HepG2 (cell line): ENCODE measurements around the gene ITGB7. TPM values are rescaled to one million over a fixed set of nuclear protein-coding genes. Genes with fewer than 3 reads are reported as not detected.

Source experiments
- ATF4 ChIP-seq, 2 experiments: fragments of 450-650 bp in 1 of 2; sonication (generic) in 1 of 2; formaldehyde crosslinking; IDR thresholded peaks; 2 replicates each; pipeline versions ENCODE4 v1.5.0 to v1.8.0; 2020 to 2022; ENCODE audit warnings: mild to moderate bottlenecking in 1 of 2, missing genetic modification reagents in 1 of 2
- CCAR2 ChIP-seq: fragments of 200-400 bp; formaldehyde crosslinking; optimal IDR thresholded peaks from 2 replicates; pipeline ENCODE3; 2018; ENCODE audit warnings: low read depth, mild to moderate bottlenecking, low read length, moderate library complexity
- DZIP1 ChIP-seq: sonication (generic); formaldehyde crosslinking; IDR thresholded peaks from 2 replicates; pipeline ENCODE4 v1.5.0; 2020; ENCODE audit warnings: mild to moderate bottlenecking, missing genetic modification reagents
- GLMP ChIP-seq: sonication (generic); formaldehyde crosslinking; IDR thresholded peaks from 2 replicates; pipeline ENCODE4 v1.9.0; 2021; ENCODE audit warnings: missing genetic modification reagents, mild to moderate bottlenecking, borderline replicate concordance
- GPN1 ChIP-seq: sonication (generic); formaldehyde crosslinking; IDR thresholded peaks from 2 replicates; pipeline ENCODE4 v1.5.1; 2020; ENCODE audit warnings: missing genetic modification reagents, borderline replicate concordance
- KAT2B ChIP-seq: fragments of 150-350 bp; IDR thresholded peaks from 2 replicates; pipeline ENCODE4 v1.6.1; 2014; ENCODE audit warnings: low read depth, low read length, borderline replicate concordance
- MTA3 ChIP-seq: sonication (generic); formaldehyde crosslinking; IDR thresholded peaks from 2 replicates; pipeline ENCODE4 v1.4.0; 2020; ENCODE audit warnings: missing genetic modification reagents
- SIN3A ChIP-seq: IDR thresholded peaks from 2 replicates; pipeline ENCODE4 v1.6.1; 2011; ENCODE audit warnings: low read depth, mild to moderate bottlenecking, control low read depth, low read length, borderline replicate concordance
- SMC3 ChIP-seq: IDR thresholded peaks from 2 replicates; pipeline ENCODE4 v1.6.1; 2011; ENCODE audit warnings: low read length, improper control_type of control experiment
- TCF12 ChIP-seq, 2 experiments: fragments of 450-650 bp in 1 of 2; sonication (generic) in 1 of 2; formaldehyde crosslinking in 1 of 2; IDR thresholded peaks; 2 replicates each; pipeline versions ENCODE4 v1.6.1 to v1.8.0; 2017 to 2022; ENCODE audit warnings: antibody characterized with exemption in 1 of 2, mild to moderate bottlenecking in 1 of 2, missing genetic modification reagents in 1 of 2, moderate library complexity in 1 of 2
- THAP11 ChIP-seq: IDR thresholded peaks from 2 replicates; pipeline ENCODE4 v1.6.1; 2016; ENCODE audit warnings: missing biosample characterization, missing genetic modification reagents
- TOPORS ChIP-seq: sonication (generic); formaldehyde crosslinking; IDR thresholded peaks from 2 replicates; pipeline ENCODE4 v1.8.0; 2023; ENCODE audit warnings: mild to moderate bottlenecking, missing genetic modification reagents
- ZBTB7B ChIP-seq: sonication (generic); formaldehyde crosslinking; IDR thresholded peaks from 2 replicates; pipeline ENCODE4 v1.4.0; 2020; ENCODE audit warnings: missing genetic modification reagents
- ZFP82 ChIP-seq: sonication (generic); formaldehyde crosslinking; IDR thresholded peaks from 2 replicates; pipeline ENCODE4 v1.5.1; 2020; ENCODE audit warnings: mild to moderate bottlenecking, missing genetic modification reagents, borderline replicate concordance
- ZFX ChIP-seq: sonication (generic); formaldehyde crosslinking; IDR thresholded peaks from 2 replicates; pipeline ENCODE4 v1.4.0; 2020; ENCODE audit warnings: mild to moderate bottlenecking, low read depth, missing genetic modification reagents, moderate library complexity
- ZFY ChIP-seq: sonication (generic); formaldehyde crosslinking; IDR thresholded peaks from 2 replicates; pipeline ENCODE4 v1.4.0; 2020; ENCODE audit warnings: missing genetic modification reagents
- ZGPAT ChIP-seq: IDR thresholded peaks from 2 replicates; pipeline ENCODE4 v1.6.1; 2016; ENCODE audit warnings: mild to moderate bottlenecking
- ZNF17 ChIP-seq: sonication (generic); formaldehyde crosslinking; IDR thresholded peaks from 2 replicates; pipeline ENCODE4 v1.5.0; 2020; ENCODE audit warnings: mild to moderate bottlenecking, missing genetic modification reagents
- ZNF496 ChIP-seq: sonication (generic); formaldehyde crosslinking; IDR thresholded peaks from 2 replicates; pipeline ENCODE4 v1.8.1; 2023; ENCODE audit warnings: mild to moderate bottlenecking, moderate library complexity, missing genetic modification reagents; ENCODE audit not compliant: insufficient replicate concordance
- ZNF501 ChIP-seq: sonication (generic); formaldehyde crosslinking; IDR thresholded peaks from 2 replicates; pipeline ENCODE4 v1.5.1; 2020; ENCODE audit warnings: mild to moderate bottlenecking, moderate library complexity, missing genetic modification reagents
- ZNF552 ChIP-seq: sonication (generic); formaldehyde crosslinking; IDR thresholded peaks from 2 replicates; pipeline ENCODE4 v1.9.0; 2022; ENCODE audit warnings: missing genetic modification reagents, mild to moderate bottlenecking, borderline replicate concordance
- ZNF557 ChIP-seq: sonication (generic); formaldehyde crosslinking; IDR thresholded peaks from 2 replicates; pipeline ENCODE4 v1.4.0; 2020; ENCODE audit warnings: missing genetic modification reagents
- ZNF563 ChIP-seq: sonication (generic); formaldehyde crosslinking; IDR thresholded peaks from 2 replicates; pipeline ENCODE4 v1.8.0; 2022; ENCODE audit warnings: mild to moderate bottlenecking, moderate library complexity, missing genetic modification reagents
- ZNF703 ChIP-seq: sonication (generic); formaldehyde crosslinking; IDR thresholded peaks from 2 replicates; pipeline ENCODE4 v1.5.1; 2020; ENCODE audit warnings: missing genetic modification reagents, mild to moderate bottlenecking, moderate library complexity, borderline replicate concordance
- ZNF850 ChIP-seq: sonication (generic); formaldehyde crosslinking; conservative IDR thresholded peaks from 2 replicates; pipeline ENCODE4 v1.9.0; 2021; ENCODE audit warnings: mild to moderate bottlenecking, missing genetic modification reagents
- polyA plus RNA-seq, 8 experiments: library from polyadenylated mRNA; depleted of rRNA in 3 of 8; stranded (reverse) in 7 of 8; unstranded in 1 of 8; fragments of >200 nt; fragmentation: Illumina TruSeq in 4 of 8; extraction: Trizol in 4 of 8; gene quantifications; 2 replicates each; pipeline versions ENCODE4 v1.2.1 to v1.2.3, GENCODE V29; 2011 to 2016; ENCODE audit warnings: low read depth in 4 of 8, missing spikeins in 1 of 8, mixed read lengths in 1 of 8; ENCODE audit not compliant: insufficient read depth in 1 of 8
- total RNA-seq, 5 experiments: library from RNA; depleted of rRNA; stranded (reverse); fragments of >200 nt; fragmentation: Illumina TruSeq; extraction: Trizol; gene quantifications; 2 replicates each; pipeline ENCODE4 v1.2.3, GENCODE V29; 2016; ENCODE audit warnings: low read depth in 1 of 5

Gene ITGB7
- total and polyA plus RNA-seq, 2 of the 13 experiments (the other 11 are each of a cell fraction or from before 2014, with no cell fraction given): 0.16 to 0.18 TPM

- TF ChIP-seq ZGPAT (CRISPR knock-in tag) (peak; percentile 73; the same call in 1 of the 2 replicates), ZNF850 (no peak), MTA3 (no peak), SIN3A (no peak), ZFX (CRISPR knock-in tag) (no peak), THAP11 (CRISPR knock-in tag) (peak; percentile 67), TCF12 (IDR thresholded peaks at IDR 0.05) (no peak), TCF12 (CRISPR knock-in tag; IDR thresholded peaks at IDR 0.05) (no peak), ZNF557 (no peak), ZFY (CRISPR knock-in tag) (no peak), DZIP1 (no peak), ZNF563 (CRISPR knock-in tag) (no peak), TOPORS (CRISPR knock-in tag) (no peak), ZNF552 (CRISPR knock-in tag) (no peak; the same call in 1 of the 2 replicates), GPN1 (CRISPR knock-in tag) (no peak), ZFP82 (CRISPR knock-in tag) (no peak), SMC3 (peak; percentile 29; the same call in 1 of the 2 replicates), ZNF501 (CRISPR knock-in tag) (0 out of 2 replicates have a peak, but pooled peaks have one; percentile 17), ATF4 (CRISPR knock-in tag; IDR thresholded peaks at IDR 0.05) (peak in 1 of 2 experiments; percentile 39; a peak in 1 of 4 replicates), GLMP (CRISPR knock-in tag) (no peak), ZNF17 (CRISPR knock-in tag) (no peak), KAT2B (no peak), ZBTB7B (CRISPR knock-in tag) (peak; percentile 61; the same call in 1 of the 2 replicates), ZNF703 (CRISPR knock-in tag) (no peak), ZNF496 (CRISPR knock-in tag) (no peak), CCAR2 (no peak)
Observed at GRCh38 chr12:53174881-53175491, 32.1 kb downstream of the ITGB7 start (continued).
